ENCODE results near the gene SELENOV. TPM values are rescaled to one million over a fixed set of nuclear protein-coding genes. Genes with fewer than 3 reads are reported as not detected.

Gene SELENOV
- total and polyA plus RNA-seq, 9 of the 15 experiments (the other 6 are each of a cell fraction or from before 2014, with no cell fraction given) = 0.04 to 0.09 (median 0.06) TPM; not detected in 4

GRCh38 chr19:39532233-39533002 lies 17.5 kb downstream of the SELENOV start, which contains the start of gene EID2B (continued):
- TF ChIP-seq MXD1 (CRISPR knock-in tag; IDR thresholded peaks at IDR 0.05; ENCODE audit: borderline replicate concordance, poor library complexity, severe bottlenecking) (peak; percentile 19), MYBL2 (IDR thresholded peaks at IDR 0.05; ENCODE audit: low read depth) (no peak), MYBL2 (CRISPR knock-in tag; IDR thresholded peaks at IDR 0.05; ENCODE audit: borderline replicate concordance) (no peak), RFX1 (IDR thresholded peaks at IDR 0.05) (peak; percentile 80), MECOM (CRISPR knock-in tag; IDR thresholded peaks at IDR 0.05) (no peak), ZNF41 (CRISPR knock-in tag; conservative IDR thresholded peaks at IDR 0.05) (no peak), MYNN (IDR thresholded peaks at IDR 0.05) (no peak), MYNN (CRISPR knock-in tag; IDR thresholded peaks at IDR 0.05) (no peak), BMI1 (IDR thresholded peaks at IDR 0.05; ENCODE audit: low read length) (no peak), ZNF780A (CRISPR knock-in tag; IDR thresholded peaks at IDR 0.05) (no peak), HMG20B (CRISPR knock-in tag; IDR thresholded peaks at IDR 0.05) (no peak), GABPB1 (CRISPR knock-in tag; IDR thresholded peaks at IDR 0.05) (peak; percentile 51), CREM (IDR thresholded peaks at IDR 0.05; ENCODE audit: low read depth) (peak; percentile 87), PATZ1 (CRISPR knock-in tag; IDR thresholded peaks at IDR 0.05; ENCODE audit: borderline replicate concordance) (no peak), PURB (CRISPR knock-in tag; IDR thresholded peaks at IDR 0.05; ENCODE audit: low read depth) (no peak), CCNT2 (IDR thresholded peaks at IDR 0.05; ENCODE audit: borderline replicate concordance, extremely low read depth, insufficient read length, low read depth, low read length) (no peak), ZNF311 (CRISPR knock-in tag; IDR thresholded peaks at IDR 0.05) (no peak), CBX1 (IDR thresholded peaks at IDR 0.05; ENCODE audit: low read depth) (no peak), U2AF2 (optimal IDR thresholded peaks at IDR 0.05; ENCODE audit: low read depth, low read length) (no peak), POLR2A (conservative IDR thresholded peaks at IDR 0.05) (peak; percentile 68)
- TF ChIP-seq, protein P1, sequence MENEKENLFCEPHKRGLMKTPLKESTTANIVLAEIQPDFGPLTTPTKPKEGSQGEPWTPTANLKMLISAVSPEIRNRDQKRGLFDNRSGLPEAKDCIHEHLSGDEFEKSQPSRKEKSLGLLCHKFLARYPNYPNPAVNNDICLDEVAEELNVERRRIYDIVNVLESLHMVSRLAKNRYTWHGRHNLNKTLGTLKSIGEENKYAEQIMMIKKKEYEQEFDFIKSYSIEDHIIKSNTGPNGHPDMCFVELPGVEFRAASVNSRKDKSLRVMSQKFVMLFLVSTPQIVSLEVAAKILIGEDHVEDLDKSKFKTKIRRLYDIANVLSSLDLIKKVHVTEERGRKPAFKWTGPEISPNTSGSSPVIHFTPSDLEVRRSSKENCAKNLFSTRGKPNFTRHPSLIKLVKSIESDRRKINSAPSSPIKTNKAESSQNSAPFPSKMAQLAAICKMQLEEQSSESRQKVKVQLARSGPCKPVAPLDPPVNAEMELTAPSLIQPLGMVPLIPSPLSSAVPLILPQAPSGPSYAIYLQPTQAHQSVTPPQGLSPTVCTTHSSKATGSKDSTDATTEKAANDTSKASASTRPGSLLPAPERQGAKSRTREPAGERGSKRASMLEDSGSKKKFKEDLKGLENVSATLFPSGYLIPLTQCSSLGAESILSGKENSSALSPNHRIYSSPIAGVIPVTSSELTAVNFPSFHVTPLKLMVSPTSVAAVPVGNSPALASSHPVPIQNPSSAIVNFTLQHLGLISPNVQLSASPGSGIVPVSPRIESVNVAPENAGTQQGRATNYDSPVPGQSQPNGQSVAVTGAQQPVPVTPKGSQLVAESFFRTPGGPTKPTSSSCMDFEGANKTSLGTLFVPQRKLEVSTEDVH (IDR thresholded peaks at IDR 0.05; ENCODE audit: low read depth, partially characterized antibody) = no peak
- TF ChIP-seq, protein P2, sequence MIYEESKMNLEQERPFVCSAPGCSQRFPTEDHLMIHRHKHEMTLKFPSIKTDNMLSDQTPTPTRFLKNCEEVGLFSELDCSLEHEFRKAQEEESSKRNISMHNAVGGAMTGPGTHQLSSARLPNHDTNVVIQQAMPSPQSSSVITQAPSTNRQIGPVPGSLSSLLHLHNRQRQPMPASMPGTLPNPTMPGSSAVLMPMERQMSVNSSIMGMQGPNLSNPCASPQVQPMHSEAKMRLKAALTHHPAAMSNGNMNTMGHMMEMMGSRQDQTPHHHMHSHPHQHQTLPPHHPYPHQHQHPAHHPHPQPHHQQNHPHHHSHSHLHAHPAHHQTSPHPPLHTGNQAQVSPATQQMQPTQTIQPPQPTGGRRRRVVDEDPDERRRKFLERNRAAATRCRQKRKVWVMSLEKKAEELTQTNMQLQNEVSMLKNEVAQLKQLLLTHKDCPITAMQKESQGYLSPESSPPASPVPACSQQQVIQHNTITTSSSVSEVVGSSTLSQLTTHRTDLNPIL (CRISPR knock-in tag; IDR thresholded peaks at IDR 0.05) = no peak
- TF ChIP-seq, protein P3, sequence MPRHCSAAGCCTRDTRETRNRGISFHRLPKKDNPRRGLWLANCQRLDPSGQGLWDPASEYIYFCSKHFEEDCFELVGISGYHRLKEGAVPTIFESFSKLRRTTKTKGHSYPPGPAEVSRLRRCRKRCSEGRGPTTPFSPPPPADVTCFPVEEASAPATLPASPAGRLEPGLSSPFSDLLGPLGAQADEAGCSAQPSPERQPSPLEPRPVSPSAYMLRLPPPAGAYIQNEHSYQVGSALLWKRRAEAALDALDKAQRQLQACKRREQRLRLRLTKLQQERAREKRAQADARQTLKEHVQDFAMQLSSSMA (CRISPR knock-in tag; IDR thresholded peaks at IDR 0.05) = no peak

Data from K562 (cell line).